Upper lobe of left lung (tissue), 6 donors: ENCODE results near the gene DIRAS1. TPM values are rescaled to one million over a fixed set of nuclear protein-coding genes. Genes with fewer than 3 reads are reported as not detected.
"Not testable (repeated sequence)": the region's sequence is repeated elsewhere in the genome, so short reads cannot be mapped to it uniquely, and the experiment has no call there.

Experiments
- ATAC-seq, 2 donors: fragments of 200-7000 bp; cut with Tn5 transposase; one replicate each; pipeline ENCODE4 v1.9.1; 2022; ENCODE audit warnings: mild to moderate bottlenecking in 2 of 2, moderate library complexity in 2 of 2; ENCODE audit not compliant: low FRiP score in 2 of 2
- DNase-seq, 2 donors: peaks; one replicate each; pipeline ENCODE4 v3.0.0-alpha.2; 2019 to 2020
- H3K27ac ChIP-seq, 4 donors: fragments of 200-600 bp; sonication (generic); one replicate each; pipeline ENCODE4 v1.5.1; 2016 to 2019
- H3K27me3 ChIP-seq, 4 donors: fragments of 200-600 bp; sonication (generic); one replicate each; pipeline ENCODE4 v1.5.1; 2017 to 2019
- H3K36me3 ChIP-seq, 4 donors: fragments of 200-600 bp; sonication (generic); one replicate each; pipeline ENCODE4 v1.5.1; 2016 to 2019
- H3K4me1 ChIP-seq, 4 donors: fragments of 200-600 bp; sonication (generic); one replicate each; pipeline ENCODE4 v1.5.1; 2018 to 2019
- H3K4me3 ChIP-seq, 4 donors: fragments of 200-600 bp; sonication (generic); one replicate each; pipeline ENCODE4 v1.5.1; 2017 to 2019; ENCODE audit warnings: mild to moderate bottlenecking in 2 of 4, moderate library complexity in 1 of 4
- H3K9me3 ChIP-seq, 4 donors: fragments of 200-600 bp; sonication (generic); one replicate each; pipeline ENCODE4 v1.5.1; 2018 to 2019
- CTCF ChIP-seq, 6 experiments: fragments of 450-650 bp in 4 of 6; fragments of 200-600 bp in 2 of 6; sonication (generic) in 2 of 6; IDR thresholded peaks; one replicate each; pipeline ENCODE4 v1.5.1; 2016 to 2019; ENCODE audit warnings: antibody characterized with exemption in 6 of 6
- EP300 ChIP-seq, 4 donors: sonication (generic); formaldehyde crosslinking; IDR thresholded peaks; one replicate each; pipeline ENCODE4 v1.5.1; 2017; ENCODE audit warnings: antibody characterized with exemption in 4 of 4, control low read depth in 2 of 4
- POLR2A ChIP-seq, 4 donors: fragments of 450-650 bp; IDR thresholded peaks; one replicate each; pipeline ENCODE4 v1.5.1; 2016 to 2017; ENCODE audit warnings: antibody characterized with exemption in 4 of 4, mild to moderate bottlenecking in 2 of 4
- POLR2AphosphoS5 ChIP-seq, 2 donors: sonication (generic); formaldehyde crosslinking; IDR thresholded peaks; one replicate each; pipeline ENCODE4 v1.5.1; 2017; ENCODE audit warnings: antibody characterized with exemption in 2 of 2
- WGBS, 2 donors: methylation state at CpG; one replicate each; pipeline ENCODE4 v1.1.5; 2017 to 2018; 5-methylcytosine and 5-hydroxymethylcytosine counted together
- total RNA-seq, 6 donors: library from RNA; depleted of rRNA in 4 of 6; stranded (reverse); fragments of >200 nt in 4 of 6; gene quantifications; one replicate each; pipeline versions ENCODE4 v1.1.0 to v1.2.1, GENCODE V29; 2016 to 2021
- donor health status: DM: no; HTN: no; CAD: no; lungs with moderate emphysema.
- donor health status: DM: no; HTN: yes; CAD: no; lungs with severe emphysema.

Gene DIRAS1
- total RNA-seq, 6 donors from 2014 or later = 0.15 to 1.3 (median 0.81) TPM; not detected in 3

DNA sequence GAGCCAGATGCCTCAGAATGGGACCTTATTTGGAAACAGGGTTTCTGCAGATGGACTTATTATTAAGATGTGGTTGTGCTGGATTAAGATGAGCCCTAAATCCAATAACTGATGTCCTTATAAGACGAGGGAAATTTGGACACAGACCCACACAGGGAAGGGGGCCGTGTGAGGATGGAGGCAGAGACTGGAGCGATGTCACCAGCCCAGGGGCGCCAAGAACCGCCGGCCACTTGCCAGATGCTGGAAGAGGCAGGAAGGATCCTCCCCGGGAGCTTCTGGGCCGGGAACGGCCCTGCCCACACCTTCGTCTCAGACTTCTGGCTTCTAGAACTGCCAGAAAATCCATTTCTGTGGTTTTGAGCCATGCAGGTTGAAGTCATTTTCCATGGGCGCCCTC is 45.3 kb downstream of the DIRAS1 start:
- no peak for DNase-seq
- H3K4me1 ChIP-seq = peaks cover 0 to 5% (median 0%) of the 10 kb centered on the region in 4 donors
- WGBS, 2 donors = 67 to 70% methylated on average over 7 to 10 of the region's 11 CpGs
- no peaks in the 10 kb centered on the region for H3K27me3 ChIP-seq
- H3K36me3 ChIP-seq = no peaks in the 10 kb centered on the region
- no peak for TF ChIP-seq CTCF (IDR thresholded peaks at IDR 0.05)
- TF ChIP-seq POLR2A (IDR thresholded peaks at IDR 0.05) = no peak
- TF ChIP-seq EP300 (IDR thresholded peaks at IDR 0.05) = no peak
- TF ChIP-seq POLR2AphosphoS5 (IDR thresholded peaks at IDR 0.05) = no peak
- ATAC-seq = no peak
- no peaks in the 10 kb centered on the region for H3K9me3 ChIP-seq
- no peak overlapping the region for H3K4me3 ChIP-seq
- no peak overlapping the region for H3K27ac ChIP-seq

DNA sequence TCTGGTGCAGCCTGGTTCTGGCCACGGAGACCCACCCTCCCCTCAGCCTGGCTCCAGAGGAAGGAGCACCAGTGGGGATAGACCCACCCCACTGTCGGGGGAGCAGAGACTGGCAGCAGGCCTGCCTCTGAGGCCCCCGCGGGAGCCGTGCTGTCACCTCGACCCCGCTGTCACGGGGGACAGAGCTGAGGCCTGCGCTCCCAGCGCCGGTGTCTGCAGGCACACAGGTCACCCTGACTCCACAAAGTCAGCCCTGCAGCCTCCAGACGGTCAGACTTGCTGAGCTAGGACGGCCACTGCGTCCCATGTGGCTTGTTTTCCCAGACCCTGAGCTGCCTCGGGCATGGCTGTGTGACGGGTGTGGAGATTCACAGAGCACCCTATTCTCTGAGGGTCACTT is 51.0 kb downstream of the DIRAS1 start:
- WGBS, 2 donors = 87 to 88% methylated on average over 15 of the region's 16 CpGs

DNA sequence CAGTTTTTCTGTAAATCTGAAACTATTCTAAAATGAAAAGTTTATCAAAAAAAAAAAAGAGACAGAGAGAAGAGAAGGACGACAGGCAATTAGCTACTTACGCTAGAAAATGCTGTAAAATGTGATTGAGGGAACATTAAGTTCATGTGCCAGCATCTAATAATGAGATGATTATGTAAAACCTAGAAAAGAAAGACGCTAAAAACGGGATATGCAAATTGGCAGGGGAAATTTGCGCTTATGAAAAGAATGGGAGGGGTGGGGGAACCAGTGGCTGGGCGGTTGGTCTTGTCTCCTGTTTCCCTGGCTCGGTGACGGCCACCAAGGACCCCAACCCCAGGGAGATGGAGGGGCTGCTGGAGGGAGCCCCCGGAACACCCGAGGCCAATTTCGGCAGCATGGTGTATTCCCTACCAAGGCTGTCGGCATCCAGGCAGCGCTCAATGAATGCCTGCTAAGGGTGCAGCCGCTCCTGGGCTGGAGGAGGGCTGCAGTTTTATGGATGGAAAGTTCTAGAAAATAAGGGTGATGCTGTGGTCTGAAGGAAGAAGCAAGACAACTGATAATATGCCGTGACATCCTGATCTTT is 52.9 kb downstream of the DIRAS1 start:
- ATAC-seq = no peak
- no peak for TF ChIP-seq POLR2AphosphoS5 (IDR thresholded peaks at IDR 0.05)
- no peak for TF ChIP-seq POLR2A (IDR thresholded peaks at IDR 0.05)
- TF ChIP-seq CTCF (IDR thresholded peaks at IDR 0.05) = no peak
- TF ChIP-seq EP300 (IDR thresholded peaks at IDR 0.05) = no peak
- Histone ChIP-seq H3K9me3 (no peaks in the 10 kb centered on the region), H3K27ac (no peak overlapping the region), H3K27me3 (no peaks in the 10 kb centered on the region), H3K4me1 (no peaks in the 10 kb centered on the region), H3K4me3 (no peak overlapping the region), H3K36me3 (no peaks in the 10 kb centered on the region)
- no peak for DNase-seq
- WGBS, 2 donors = 85 to 89% methylated on average over 15 of the region's 15 CpGs

More for the DNA sequence above, 51.0 kb downstream of the DIRAS1 start:
- Histone ChIP-seq H3K9me3 (no peaks in the 10 kb centered on the region), H3K4me3 (no peak overlapping the region), H3K4me1 (peaks cover 0 to 3% (median 0%) of the 10 kb centered on the region in 4 donors), H3K27ac (no peak overlapping the region), H3K36me3 (no peaks in the 10 kb centered on the region), H3K27me3 (no peaks in the 10 kb centered on the region)
- no peak for TF ChIP-seq CTCF (IDR thresholded peaks at IDR 0.05)
- no peak for TF ChIP-seq EP300 (IDR thresholded peaks at IDR 0.05)
- TF ChIP-seq POLR2AphosphoS5 (IDR thresholded peaks at IDR 0.05) = no peak
- no peak for TF ChIP-seq POLR2A (IDR thresholded peaks at IDR 0.05)
- DNase-seq (no peak), ATAC-seq (no peak)

GRCh38 chr19:2667349-2667748 is 53.8 kb downstream of the DIRAS1 start:
- WGBS, 2 donors = 94 to 95% methylated on average over 10 of the region's 10 CpGs
- not testable (repeated sequence) for ATAC-seq, H3K27ac ChIP-seq

GRCh38 chr19:2666344-2666994 is 54.7 kb downstream of the DIRAS1 start:
- ATAC-seq (no peak), DNase-seq (no peak)
- Histone ChIP-seq H3K4me3 (no peak overlapping the region), H3K27me3 (no peaks in the 10 kb centered on the region), H3K9me3 (no peaks in the 10 kb centered on the region), H3K27ac (no peak overlapping the region), H3K36me3 (no peaks in the 10 kb centered on the region), H3K4me1 (no peaks in the 10 kb centered on the region)
- no peak for TF ChIP-seq CTCF (IDR thresholded peaks at IDR 0.05)
- no peak for TF ChIP-seq POLR2A (IDR thresholded peaks at IDR 0.05)
- TF ChIP-seq POLR2AphosphoS5 (IDR thresholded peaks at IDR 0.05) = no peak
- TF ChIP-seq EP300 (IDR thresholded peaks at IDR 0.05) = no peak
- WGBS, 2 donors = 87 to 92% methylated on average over 9 of the region's 9 CpGs

More at GRCh38 chr19:2667349-2667748, 53.8 kb downstream of the DIRAS1 start:
- not testable (repeated sequence) for H3K9me3 ChIP-seq, H3K27me3 ChIP-seq, H3K4me1 ChIP-seq, DNase-seq, H3K4me3 ChIP-seq, H3K36me3 ChIP-seq
